AG04450 (cell line): ENCODE data around the gene IFI27L2. TPM values are rescaled to one million over a fixed set of nuclear protein-coding genes. Genes with fewer than 3 reads are reported as not detected.

ENCODE experiments used
- CTCF ChIA-PET: fragments of 300-600, 350-600 bp; formaldehyde crosslinking; extraction: SDS; loops from one replicate; lab custom pipeline; 2022; ENCODE audit warnings: antibody characterized with exemption, inconsistent platforms; lab: Charles Lee
- POLR2A ChIA-PET: fragments of 350-600 bp; formaldehyde crosslinking; extraction: SDS; loops from one replicate; lab custom pipeline; 2021; ENCODE audit warnings: antibody characterized with exemption, inconsistent platforms; lab: Yijun Ruan, JAX
- DNase-seq: peaks from one replicate; pipeline ENCODE4 v3.0.0-alpha.2; 2011; ENCODE audit warnings: low read depth, low spot score
- H3K27ac ChIP-seq: one replicate; pipeline ENCODE4 v1.5.1; 2012; ENCODE audit warnings: low read depth, low read length, control low read depth
- H3K27me3 ChIP-seq: one replicate; pipeline ENCODE4 v1.6.0; 2012; ENCODE audit warnings: low read length; ENCODE audit not compliant: control insufficient read depth, insufficient read depth
- H3K4me3 ChIP-seq: 2 replicates; pipeline ENCODE4 v1.5.1; 2011; ENCODE audit warnings: mild to moderate bottlenecking, low read depth, low read length, control low read depth
- H3K9me3 ChIP-seq: 2 replicates; pipeline ENCODE4 v1.5.1; 2012; ENCODE audit warnings: low read length; ENCODE audit not compliant: control insufficient read depth, insufficient read depth
- CTCF ChIP-seq: IDR thresholded peaks from 2 replicates; pipeline ENCODE4 v1.5.1; 2011; ENCODE audit warnings: low read depth, low read length, control low read depth, inconsistent platforms
- polyA plus RNA-seq: library from polyadenylated mRNA; depleted of rRNA; stranded (reverse); fragments of >200 nt; gene quantifications from 2 replicates; pipeline ENCODE4 v1.2.3, GENCODE V29; 2011

IFI27L2 gene
- polyA plus RNA-seq, 1 experiment, result 81.9 TPM

DNA sequence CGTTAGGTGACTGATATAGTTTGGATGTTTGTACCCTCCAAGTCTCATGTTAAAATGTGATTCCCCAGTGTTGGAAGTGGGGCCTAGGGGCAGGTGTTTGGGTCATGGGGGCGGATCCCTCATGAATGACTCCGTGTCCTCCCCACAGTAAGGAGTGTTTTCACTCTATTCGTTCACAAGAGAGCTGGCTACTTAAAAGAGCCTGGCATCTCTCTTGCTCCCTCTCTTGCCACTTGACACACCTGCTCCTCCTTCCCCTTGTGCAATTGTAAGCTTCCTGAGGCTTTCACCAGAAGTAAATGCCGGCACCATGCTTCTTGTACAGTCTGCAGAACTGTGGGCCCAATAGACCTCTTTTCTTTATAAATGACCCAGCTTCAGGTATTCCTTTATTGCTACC, 2.6 kb downstream of the IFI27L2 start:
- TF ChIP-seq CTCF, result no peak
- CTCF ChIA-PET, result interaction anchor here (0.9 kb wide), 1 partner anchor 91 kb away, joined by 4 read pairs; no protein-coding TSS in a partner anchor
- Histone ChIP-seq H3K9me3 (no peaks in the 10 kb centered on the region), H3K27ac (no peak overlapping the region), H3K27me3 (no peaks in the 10 kb centered on the region), H3K4me3 (no peak overlapping the region)
- POLR2A ChIA-PET, result no interaction called here
- DNase-seq, result no peak

GRCh38 chr14:94126419-94126677, 3.1 kb downstream of the IFI27L2 start:
- ChIA-PET POLR2A (no interaction called here), CTCF (interaction anchor here (0.9 kb wide), 1 partner anchor 90 kb away, joined by 4 read pairs; no protein-coding TSS in a partner anchor)
- TF ChIP-seq CTCF, result no peak

GRCh38 chr14:94125659-94126418, 3.6 kb downstream of the IFI27L2 start:
- no peak for TF ChIP-seq CTCF
- no peak for DNase-seq
- Histone ChIP-seq H3K4me3 (no peak overlapping the region), H3K27ac (no peak overlapping the region), H3K9me3 (no peaks in the 10 kb centered on the region), H3K27me3 (no peaks in the 10 kb centered on the region)
- CTCF ChIA-PET, result interaction anchor here (2.1 kb wide), 1 partner anchor 11 kb away, joined by 10 read pairs; no protein-coding TSS in a partner anchor
- POLR2A ChIA-PET, result no interaction called here

More at GRCh38 chr14:94126419-94126677, 3.1 kb downstream of the IFI27L2 start:
- DNase-seq, result no peak
- Histone ChIP-seq H3K9me3 (no peaks in the 10 kb centered on the region), H3K27ac (no peak overlapping the region), H3K4me3 (no peak overlapping the region), H3K27me3 (no peaks in the 10 kb centered on the region)

GRCh38 chr14:94124582-94125377, 4.6 kb downstream of the IFI27L2 start:
- TF ChIP-seq CTCF, result no peak
- H3K27ac ChIP-seq, result no peak overlapping the region
- ChIA-PET POLR2A (no interaction called here), CTCF (interaction anchor here (0.5 to 2.1 kb wide), 3 partner anchors 8 to 233 kb away, joined by 4 to 10 read pairs (median 4); no protein-coding TSS in a partner anchor)
- H3K9me3 ChIP-seq, result peaks cover 6% of the 10 kb centered on the region; the same call in 1 of the 2 replicates
- no peak overlapping the region for H3K4me3 ChIP-seq
- DNase-seq, result no peak
- H3K27me3 ChIP-seq, result no peaks in the 10 kb centered on the region
